ENCODE data around the gene MAST2.

DNA sequence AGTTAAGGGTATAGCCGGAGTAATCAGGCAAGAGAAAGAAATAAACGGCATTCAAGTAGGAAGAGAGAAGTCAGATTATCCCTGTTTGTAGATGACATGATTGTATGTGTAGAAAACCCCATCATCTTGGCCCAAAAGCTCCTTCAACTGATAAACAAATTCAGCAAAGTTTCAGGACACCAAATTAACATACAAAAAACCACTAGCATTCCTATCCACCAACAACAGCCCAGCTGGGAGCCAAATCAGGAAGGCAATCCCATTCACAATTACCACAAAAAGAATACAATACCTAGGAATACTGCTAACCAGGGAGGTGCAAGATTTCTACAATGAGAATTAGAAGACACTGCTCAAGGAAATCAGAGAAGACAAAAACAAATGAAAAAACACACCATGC lies 45.3 kb downstream of the MAST2 start:
- TF ChIP-seq, protein P1, sequence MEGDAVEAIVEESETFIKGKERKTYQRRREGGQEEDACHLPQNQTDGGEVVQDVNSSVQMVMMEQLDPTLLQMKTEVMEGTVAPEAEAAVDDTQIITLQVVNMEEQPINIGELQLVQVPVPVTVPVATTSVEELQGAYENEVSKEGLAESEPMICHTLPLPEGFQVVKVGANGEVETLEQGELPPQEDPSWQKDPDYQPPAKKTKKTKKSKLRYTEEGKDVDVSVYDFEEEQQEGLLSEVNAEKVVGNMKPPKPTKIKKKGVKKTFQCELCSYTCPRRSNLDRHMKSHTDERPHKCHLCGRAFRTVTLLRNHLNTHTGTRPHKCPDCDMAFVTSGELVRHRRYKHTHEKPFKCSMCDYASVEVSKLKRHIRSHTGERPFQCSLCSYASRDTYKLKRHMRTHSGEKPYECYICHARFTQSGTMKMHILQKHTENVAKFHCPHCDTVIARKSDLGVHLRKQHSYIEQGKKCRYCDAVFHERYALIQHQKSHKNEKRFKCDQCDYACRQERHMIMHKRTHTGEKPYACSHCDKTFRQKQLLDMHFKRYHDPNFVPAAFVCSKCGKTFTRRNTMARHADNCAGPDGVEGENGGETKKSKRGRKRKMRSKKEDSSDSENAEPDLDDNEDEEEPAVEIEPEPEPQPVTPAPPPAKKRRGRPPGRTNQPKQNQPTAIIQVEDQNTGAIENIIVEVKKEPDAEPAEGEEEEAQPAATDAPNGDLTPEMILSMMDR (conservative IDR thresholded peaks at IDR 0.05; ENCODE audit: low read depth, low read length) = no peak
- no peak for TF ChIP-seq NFE2L2 (IDR thresholded peaks at IDR 0.05; ENCODE audit: low read depth, low read length)

Measured in IMR-90 (cell line).